ENCODE data around the gene HOXA1.

Gene HOXA1

GRCh38 chr7:27095897-27096767, at the start of gene HOXA1:
Gene HOXA1 (minus strand): TSS chr7:27096000. CDS start chr7:27095912, 88 bp downstream.
- DNase-seq, result peak; percentile 21 to 70 (median 58)

DNA sequence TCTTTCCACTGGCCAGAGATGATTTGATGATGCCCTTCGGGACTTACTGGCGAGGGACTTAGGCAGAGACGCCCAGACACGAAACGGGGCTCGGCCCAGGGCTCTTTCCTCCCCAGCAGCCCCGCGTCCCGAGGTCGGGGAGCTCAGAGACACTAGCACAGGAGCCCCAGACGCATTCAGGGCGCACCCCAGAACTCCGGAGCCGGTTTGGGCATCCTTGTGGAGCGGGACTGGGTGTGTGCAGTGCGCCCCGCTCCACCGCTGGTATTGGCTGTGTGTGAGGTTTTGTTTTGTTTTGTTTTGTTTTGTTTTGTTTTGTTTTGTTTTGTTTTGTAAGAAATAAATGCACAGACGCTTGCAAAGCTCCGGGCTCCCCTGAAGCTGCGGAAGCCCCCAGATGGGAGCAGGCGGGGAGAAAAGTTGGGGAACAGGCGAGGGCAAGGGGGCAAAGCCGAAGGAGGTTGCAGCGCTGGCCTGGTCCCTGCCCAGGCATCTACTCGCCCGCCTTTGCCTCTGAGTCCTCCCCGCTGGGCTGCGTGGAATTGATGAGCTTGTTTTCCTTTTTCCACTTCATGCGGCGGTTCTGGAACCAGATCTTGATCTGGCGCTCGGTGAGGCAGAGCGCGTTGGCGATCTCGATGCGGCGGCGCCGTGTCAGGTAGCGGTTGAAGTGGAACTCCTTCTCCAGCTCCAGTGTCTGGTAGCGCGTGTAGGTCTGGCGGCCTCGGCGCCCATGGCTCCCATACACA, 49.5 kb upstream of the HOXA1 start:
- DNase-seq, result no peak

DNA sequence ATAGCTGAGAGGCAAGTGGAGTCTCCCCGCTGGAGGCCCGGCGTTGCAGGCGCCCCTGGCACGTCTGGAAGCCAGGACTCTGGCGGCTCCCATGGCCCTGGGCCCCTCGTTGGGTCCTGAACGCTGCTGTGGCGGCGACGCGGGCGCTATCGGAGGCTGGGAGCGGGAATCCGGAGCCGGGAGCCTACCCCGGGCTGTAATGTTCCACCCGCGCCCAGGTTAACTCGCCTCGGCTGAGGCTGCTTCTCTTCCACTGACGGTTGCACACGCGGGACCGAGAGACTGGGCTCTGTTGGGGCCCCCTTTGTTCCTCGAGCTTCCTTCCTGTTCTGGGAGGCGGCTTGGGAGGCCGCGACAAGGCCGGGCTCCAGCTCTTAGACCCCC, 49.0 kb upstream of the HOXA1 start:
- no peak for DNase-seq

DNA sequence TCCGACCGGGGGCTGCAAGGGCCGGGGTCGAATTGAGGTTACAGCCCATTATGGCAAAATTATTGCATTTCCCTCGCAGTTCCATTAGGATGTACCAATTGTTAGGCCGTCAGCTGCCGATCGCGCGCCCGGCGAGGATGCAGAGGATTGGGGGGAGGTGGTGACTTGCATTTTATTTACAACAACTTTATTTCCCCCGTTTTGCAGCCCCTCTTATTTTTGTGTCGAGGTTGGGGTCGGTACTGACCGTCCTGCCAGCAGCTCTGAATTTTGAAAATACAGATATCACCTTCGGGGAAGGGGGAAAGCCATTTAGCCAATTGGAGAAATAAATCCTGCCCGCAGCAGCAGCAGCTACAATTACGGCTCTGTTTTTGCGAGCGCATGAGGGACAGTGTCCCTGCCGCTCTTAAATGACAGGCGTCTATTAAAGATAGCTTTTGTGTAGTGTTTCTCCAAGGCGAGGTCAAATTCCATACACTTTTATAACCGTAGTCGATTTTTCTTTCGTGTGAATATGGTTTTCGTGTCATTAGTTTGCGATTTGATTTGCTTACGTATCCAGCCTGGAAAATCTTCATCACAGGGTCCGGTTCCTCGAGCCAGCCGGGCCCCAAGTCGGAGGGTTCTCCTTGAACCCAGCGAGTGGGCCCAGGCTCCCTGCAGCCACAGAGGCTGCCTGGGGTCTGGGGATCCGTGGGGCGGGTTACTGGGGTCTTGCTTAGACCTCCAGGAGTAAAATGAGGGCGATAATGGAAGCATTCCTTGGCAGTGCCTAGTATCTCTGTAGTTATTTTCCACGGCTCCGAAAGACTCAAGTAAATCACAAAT, 48.4 kb upstream of the HOXA1 start:
- no peak for DNase-seq

- DNase-seq, result no peak
These were observed 47.5 kb upstream of the HOXA1 start, which contains the start of gene HOXA5 for GRCh38 chr7:27143023-27143949. Gene HOXA5 (minus strand): TSS chr7:27143681. CDS start chr7:27143607, 74 bp downstream.

GRCh38 chr7:27142580-27143022, 46.8 kb upstream of the HOXA1 start:
- DNase-seq, result no peak

GRCh38 chr7:27141923-27142579, 46.3 kb upstream of the HOXA1 start:
- DNase-seq, result no peak

DNA sequence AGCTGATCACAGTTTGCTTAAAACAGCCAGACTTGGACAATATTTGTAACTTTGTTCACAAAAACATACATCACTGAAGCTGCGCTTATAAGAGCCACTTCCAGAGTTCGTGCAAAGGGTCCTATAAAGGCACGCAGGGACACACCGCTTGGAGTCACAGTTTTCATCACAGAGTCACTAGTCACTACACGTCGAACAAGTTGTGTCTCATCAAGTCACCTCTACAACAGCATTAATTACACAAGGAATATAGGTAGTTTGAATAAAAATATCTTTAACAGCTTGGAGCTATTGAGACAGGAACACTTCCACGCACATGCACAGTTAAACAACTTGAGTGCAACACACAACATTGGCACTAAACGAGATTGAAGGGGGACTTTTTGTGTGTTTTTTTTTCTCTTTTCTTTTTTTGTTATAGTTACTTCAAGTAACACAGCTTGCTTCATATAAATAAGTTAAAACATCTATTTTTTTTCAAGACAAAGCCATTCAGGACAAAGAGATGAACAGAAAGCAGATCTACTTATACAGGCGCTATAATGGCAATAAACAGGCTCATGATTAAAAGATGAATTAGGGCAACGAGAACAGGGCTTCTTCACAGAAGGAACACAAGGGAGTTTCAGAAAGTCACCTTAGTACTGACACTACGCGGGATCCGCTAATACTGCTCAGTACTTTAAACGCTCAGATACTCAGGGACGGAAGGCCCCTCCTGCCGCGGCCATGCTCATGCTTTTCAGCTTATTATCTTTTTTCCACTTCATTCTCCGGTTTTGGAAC, 45.5 kb upstream of the HOXA1 start:
- DNase-seq, result no peak

DNA sequence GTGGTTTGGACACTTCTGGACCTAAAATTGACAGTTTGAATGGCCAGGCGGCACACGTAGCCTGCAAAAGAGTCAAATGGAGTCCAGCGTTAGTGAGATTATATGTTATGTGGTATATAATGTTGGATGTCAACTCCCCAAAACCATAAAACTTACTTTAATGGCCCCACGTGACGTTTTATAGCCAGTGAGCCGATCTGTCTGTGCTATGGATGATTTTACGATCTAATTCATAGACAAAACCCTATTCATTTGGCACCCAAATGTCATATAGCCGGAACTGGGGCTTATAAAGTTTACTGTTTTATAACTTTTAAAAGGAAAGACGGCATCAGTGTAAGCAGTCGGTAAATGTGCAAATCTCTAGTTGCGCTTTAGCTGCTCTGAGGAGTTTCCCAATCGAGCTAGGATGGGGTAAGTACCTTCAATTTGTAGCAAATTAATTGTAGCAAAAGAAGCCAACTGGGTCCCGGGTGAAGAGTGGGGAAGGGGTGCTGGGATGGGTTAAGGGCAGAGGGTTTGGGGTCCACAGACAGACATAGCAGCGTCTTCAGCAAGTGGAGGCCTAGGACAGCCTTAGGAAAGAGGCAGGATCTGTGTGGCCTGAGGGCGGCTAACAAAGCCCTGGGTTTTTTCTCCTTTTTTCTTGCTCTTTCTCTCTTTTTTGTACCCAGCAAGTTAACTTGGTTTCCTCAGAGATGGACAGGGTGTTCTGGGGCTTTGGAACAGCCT, 44.5 kb upstream of the HOXA1 start:
- no peak for DNase-seq

DNA sequence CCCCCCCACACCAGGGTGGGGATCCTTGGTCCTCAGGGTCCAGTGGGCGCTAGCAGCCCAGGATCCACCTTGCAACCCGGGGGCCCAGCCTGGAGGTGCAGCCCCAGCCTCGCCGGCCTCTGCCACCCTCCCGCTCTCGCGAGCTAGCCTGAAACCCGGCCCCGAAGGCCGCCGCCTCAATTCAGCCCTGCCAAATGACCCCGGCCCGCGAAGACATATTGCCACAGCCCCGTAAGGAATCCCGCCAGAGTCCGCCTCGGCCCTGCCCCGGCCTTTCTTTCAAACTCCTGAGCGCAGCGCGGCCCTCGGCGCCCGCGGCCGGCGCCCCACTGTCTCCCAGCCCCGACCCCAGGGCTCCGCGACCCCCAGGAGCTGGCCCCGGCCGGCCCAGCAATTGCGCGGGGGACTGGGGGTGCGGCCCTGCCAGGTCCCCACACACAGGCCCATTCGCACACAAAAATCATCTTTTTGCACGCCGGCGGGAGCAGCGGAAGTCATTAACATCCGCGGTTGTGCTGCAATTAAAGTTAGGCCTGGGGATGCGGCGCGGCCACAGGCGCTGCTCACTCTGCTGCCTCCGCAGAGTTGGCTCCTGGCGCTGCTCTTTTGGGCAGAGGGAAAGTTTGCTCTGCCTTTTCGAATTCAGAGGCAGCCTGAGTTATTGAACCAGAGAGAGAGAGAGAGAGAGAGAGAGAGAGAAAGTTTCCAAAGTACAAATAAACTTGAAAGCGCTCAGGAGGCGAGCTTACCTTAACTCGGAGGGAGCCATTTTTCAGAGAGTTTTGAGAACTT, 43.7 kb upstream of the HOXA1 start:
- DNase-seq, result no peak

- no peak for DNase-seq
These were observed 43.2 kb upstream of the HOXA1 start for GRCh38 chr7:27138985-27139333.

DNA sequence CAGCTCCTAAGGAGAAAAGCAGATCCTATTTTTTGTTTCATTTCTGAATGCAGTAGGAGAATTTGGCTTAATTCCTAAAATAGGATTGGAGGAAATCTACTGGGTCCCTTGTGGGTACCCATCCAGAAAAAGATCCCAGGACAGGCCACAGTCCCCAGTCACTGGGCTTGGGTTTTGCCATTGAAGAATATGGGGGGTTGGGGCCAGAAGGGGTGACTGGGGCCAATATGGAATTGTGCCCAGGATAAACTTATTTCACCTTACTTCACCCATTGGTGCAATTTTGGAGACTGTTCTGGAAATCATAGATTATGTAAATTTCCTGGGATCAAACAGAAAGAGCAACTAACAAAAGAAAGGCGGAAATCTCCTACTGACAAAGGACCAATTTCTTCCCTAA, 42.7 kb upstream of the HOXA1 start:
- no peak for DNase-seq

GRCh38 chr7:27137640-27138315, 42.0 kb upstream of the HOXA1 start:
- DNase-seq, result no peak

DNA sequence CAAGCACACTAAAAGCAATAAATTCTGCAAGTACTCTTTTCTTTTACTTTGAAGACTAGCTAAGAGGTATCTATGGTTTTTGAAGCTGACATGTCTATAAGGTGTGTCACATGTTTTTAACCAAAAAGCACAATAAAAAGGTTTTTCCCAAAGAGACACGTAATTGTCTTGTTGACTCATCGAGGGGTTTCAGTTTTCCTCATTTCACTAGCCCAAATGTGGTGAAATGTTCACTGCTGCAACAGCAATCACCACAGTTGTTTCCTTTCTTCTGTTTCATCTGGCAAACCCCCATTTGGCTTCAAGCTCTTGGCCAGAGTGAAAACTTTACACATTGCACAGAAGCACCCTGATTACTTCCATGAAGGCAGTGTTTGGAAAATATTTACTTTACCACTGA, 38.6 kb upstream of the HOXA1 start:
- DNase-seq, result no peak

- no peak for DNase-seq
These were observed 37.8 kb upstream of the HOXA1 start for GRCh38 chr7:27133409-27134231.

- no peak for DNase-seq
These were observed 37.2 kb upstream of the HOXA1 start for GRCh38 chr7:27132978-27133377.

DNA sequence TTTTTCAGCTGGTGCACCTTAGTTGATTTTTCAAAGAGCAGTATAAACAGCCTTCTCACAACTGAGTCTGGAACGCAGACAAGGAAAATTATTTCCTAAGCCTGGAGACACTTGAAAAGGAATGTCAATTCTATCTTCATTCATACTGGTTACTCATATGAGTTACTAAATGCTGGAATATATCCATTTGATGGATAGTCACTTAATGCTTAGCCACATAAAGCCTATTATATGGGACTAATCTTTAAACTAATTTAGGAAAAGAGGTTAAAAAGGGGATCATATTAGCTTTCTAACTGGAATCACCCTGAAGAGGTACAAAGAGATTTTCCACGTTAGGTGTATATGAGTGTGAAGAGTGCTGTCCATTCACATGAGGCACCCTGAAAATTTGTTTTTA, 36.4 kb upstream of the HOXA1 start:
- no peak for DNase-seq
